Measurements from ENCODE around the gene TMEM8B. TPM values are rescaled to one million over a fixed set of nuclear protein-coding genes. Genes with fewer than 3 reads are reported as not detected.

Gene TMEM8B
- total RNA-seq, 4 donors from 2014 or later, result 11.7 to 23.8 (median 18.6) TPM

DNA sequence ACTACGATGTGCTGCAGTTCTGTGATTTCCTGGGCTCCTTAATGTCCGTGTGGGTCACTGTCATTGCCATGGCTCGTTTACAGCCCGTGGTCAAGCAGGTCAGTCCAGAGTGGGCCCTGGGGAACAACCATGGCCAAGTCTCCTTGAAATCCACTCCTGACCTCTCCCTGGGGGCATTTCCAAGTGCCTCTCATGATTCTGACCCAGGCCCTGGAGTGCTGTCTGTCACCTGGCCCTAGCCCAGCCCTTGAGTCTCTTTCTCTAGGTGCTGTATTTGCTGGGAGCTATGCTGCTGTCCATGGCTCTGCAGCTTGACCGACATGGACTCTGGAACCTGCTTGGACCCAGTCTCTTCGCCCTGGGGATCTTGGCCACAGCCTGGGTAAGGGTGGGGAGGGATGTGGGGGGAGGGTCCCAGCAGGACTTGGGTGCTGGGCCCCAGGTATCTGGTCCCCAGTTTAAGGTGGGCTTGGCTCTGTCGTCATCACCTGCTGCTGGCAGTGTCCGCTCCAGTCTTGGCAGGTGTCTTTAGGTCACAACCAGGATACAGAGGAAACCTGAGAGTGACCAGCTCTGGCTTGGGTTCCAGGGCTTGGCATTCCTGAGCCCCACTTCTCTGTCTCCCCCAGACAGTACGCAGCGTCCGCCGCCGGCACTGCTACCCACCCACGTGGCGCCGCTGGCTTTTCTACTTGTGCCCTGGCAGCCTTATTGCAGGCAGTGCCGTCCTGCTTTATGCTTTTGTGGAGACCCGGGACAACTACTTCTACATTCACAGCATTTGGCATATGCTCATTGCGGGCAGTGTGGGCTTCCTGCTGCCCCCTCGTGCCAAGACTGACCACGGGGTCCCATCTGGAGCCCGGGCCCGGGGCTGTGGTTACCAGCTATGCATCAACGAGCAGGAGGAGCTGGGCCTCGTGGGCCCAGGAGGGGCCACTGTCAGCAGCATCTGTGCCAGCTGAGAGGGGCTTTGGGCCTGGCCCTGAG, 24.1 kb downstream of the TMEM8B start:
- TF ChIP-seq EP300 (IDR thresholded peaks at IDR 0.05) (no peak), POLR2AphosphoS5 (IDR thresholded peaks at IDR 0.05) (no peak), POLR2A (IDR thresholded peaks at IDR 0.05) (no peak)
- TF ChIP-seq, protein P1, sequence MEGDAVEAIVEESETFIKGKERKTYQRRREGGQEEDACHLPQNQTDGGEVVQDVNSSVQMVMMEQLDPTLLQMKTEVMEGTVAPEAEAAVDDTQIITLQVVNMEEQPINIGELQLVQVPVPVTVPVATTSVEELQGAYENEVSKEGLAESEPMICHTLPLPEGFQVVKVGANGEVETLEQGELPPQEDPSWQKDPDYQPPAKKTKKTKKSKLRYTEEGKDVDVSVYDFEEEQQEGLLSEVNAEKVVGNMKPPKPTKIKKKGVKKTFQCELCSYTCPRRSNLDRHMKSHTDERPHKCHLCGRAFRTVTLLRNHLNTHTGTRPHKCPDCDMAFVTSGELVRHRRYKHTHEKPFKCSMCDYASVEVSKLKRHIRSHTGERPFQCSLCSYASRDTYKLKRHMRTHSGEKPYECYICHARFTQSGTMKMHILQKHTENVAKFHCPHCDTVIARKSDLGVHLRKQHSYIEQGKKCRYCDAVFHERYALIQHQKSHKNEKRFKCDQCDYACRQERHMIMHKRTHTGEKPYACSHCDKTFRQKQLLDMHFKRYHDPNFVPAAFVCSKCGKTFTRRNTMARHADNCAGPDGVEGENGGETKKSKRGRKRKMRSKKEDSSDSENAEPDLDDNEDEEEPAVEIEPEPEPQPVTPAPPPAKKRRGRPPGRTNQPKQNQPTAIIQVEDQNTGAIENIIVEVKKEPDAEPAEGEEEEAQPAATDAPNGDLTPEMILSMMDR (IDR thresholded peaks at IDR 0.05), result no peak
- Histone ChIP-seq H3K4me1 (peaks cover 0 to 8% (median 0%) of the 10 kb centered on the region in 3 donors), H3K27me3 (no peaks in the 10 kb centered on the region), H3K4me3 (no peak overlapping the region), H3K9me3 (no peaks in the 10 kb centered on the region), H3K36me3 (peaks cover 0 to 43% of the 10 kb centered on the region in 2 donors), H3K27ac (no peak overlapping the region)
- 60 to 86% methylated on average over 2 to 3 of the region's 25 CpGs for WGBS, 2 donors (ENCODE audit: low coverage in 1 of 2)
- ATAC-seq, result no peak

DNA sequence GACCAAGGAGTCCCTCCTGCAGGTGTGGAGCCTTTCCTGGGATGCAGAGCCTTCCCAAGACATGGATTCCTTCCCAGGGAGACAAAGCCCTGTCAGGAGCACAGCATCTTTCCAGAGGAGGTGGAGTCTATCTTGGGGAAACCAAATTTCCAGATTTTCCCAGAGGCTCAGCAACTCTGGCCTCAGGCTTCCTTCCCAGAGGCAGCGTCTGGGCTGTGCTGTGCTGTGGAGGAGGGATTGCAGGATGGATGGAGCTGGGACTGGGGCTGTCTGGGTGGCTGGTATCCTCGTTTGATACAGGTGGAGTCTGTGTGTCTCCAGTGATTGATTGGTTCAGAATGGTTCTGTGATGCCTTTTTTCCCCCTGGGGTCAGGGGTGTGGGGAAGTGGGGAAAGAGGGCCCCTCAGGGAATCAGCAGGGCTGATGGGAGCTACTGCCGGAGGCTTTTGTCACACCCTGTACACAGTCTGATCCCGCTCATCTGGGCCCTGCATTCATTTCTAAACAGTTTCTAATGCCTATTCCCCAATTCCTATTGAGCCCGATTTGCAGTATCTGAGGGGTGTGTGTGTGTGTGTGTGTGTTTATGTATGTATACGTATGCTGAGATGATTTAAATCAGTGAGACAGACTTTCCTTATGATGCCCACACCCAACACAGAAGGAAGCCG, 25.2 kb downstream of the TMEM8B start:
- Histone ChIP-seq H3K36me3 (peaks cover 0 to 43% of the 10 kb centered on the region in 2 donors), H3K27ac (no peak overlapping the region), H3K9me3 (no peaks in the 10 kb centered on the region), H3K4me1 (peaks cover 0 to 3% (median 0%) of the 10 kb centered on the region in 3 donors), H3K4me3 (no peak overlapping the region), H3K27me3 (no peaks in the 10 kb centered on the region)
- 63 to 87% methylated on average over 5 to 7 of the region's 7 CpGs for WGBS, 2 donors (ENCODE audit: low coverage in 1 of 2)
- TF ChIP-seq POLR2A (IDR thresholded peaks at IDR 0.05), result no peak
- TF ChIP-seq POLR2AphosphoS5 (IDR thresholded peaks at IDR 0.05), result no peak
- TF ChIP-seq, protein P1 (IDR thresholded peaks at IDR 0.05), result no peak
- no peak for TF ChIP-seq EP300 (IDR thresholded peaks at IDR 0.05)
- no peak for ATAC-seq

DNA sequence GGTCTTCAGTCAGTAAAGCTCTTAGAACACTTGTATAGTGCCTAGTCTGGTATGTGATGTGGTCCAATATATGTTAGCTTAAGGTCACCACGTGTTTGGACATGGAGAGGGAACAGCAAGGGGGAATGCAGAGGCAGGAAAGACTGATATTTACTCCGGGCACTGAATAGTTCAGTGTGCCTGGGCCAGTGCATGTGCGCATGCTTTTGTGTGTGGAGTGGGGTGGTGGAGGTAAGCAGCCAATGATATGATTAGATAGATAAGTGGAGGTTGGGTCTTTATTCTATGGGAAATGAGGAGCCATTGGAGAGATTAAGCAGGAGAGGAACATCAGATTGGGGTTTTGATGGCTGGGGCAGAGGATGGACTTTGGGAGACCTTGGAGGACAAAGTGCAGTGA, 27.2 kb downstream of the TMEM8B start:
- H3K9me3 ChIP-seq, result no peaks in the 10 kb centered on the region
- peaks cover 0 to 15% (median 0%) of the 10 kb centered on the region in 3 donors for H3K4me1 ChIP-seq
- H3K27me3 ChIP-seq, result no peaks in the 10 kb centered on the region
- peaks cover 0 to 43% of the 10 kb centered on the region in 2 donors for H3K36me3 ChIP-seq
- no peak overlapping the region for H3K27ac ChIP-seq
- no peak for ATAC-seq
- WGBS, 2 donors (ENCODE audit: low coverage in 1 of 2), result 48 to 65% methylated on average over 2 to 3 of the region's 3 CpGs
- TF ChIP-seq EP300 (IDR thresholded peaks at IDR 0.05), result no peak
- TF ChIP-seq, protein P1 (IDR thresholded peaks at IDR 0.05), result no peak
- no peak for TF ChIP-seq POLR2A (IDR thresholded peaks at IDR 0.05)
- no peak for TF ChIP-seq POLR2AphosphoS5 (IDR thresholded peaks at IDR 0.05)
- H3K4me3 ChIP-seq, result no peak overlapping the region

DNA sequence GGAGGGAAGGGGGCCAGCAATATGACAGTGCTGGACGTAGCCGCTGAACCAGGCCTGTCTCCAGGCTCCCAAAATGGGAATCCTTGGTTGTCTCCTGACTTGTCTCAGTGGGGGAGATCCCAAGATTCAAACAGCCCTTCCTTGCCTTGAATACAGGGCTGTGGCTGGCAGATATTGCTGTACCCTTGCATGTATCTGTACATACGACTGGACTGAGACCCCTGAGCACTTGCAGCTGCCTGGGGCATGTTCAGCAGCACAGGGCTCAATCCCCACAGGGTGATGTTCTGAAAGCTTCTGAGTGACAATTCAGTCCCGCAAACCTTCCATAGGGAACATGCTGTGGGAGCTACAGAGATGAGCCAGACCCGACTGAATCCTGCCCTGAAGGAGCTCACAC, 27.9 kb downstream of the TMEM8B start:
- peaks cover 0 to 15% (median 0%) of the 10 kb centered on the region in 3 donors for H3K4me1 ChIP-seq
- no peak for TF ChIP-seq POLR2AphosphoS5 (IDR thresholded peaks at IDR 0.05)
- TF ChIP-seq, protein P1 (IDR thresholded peaks at IDR 0.05), result no peak
- TF ChIP-seq POLR2A (IDR thresholded peaks at IDR 0.05), result no peak
- TF ChIP-seq EP300 (IDR thresholded peaks at IDR 0.05), result no peak
- no peaks in the 10 kb centered on the region for H3K9me3 ChIP-seq
- no peak overlapping the region for H3K4me3 ChIP-seq
- 81 to 83% methylated on average over 3 to 5 of the region's 5 CpGs for WGBS, 2 donors (ENCODE audit: low coverage in 1 of 2)
- ATAC-seq, result no peak
- peaks cover 0 to 39% of the 10 kb centered on the region in 2 donors for H3K36me3 ChIP-seq
- H3K27me3 ChIP-seq, result no peaks in the 10 kb centered on the region
- H3K27ac ChIP-seq, result no peak overlapping the region

Data from gastroesophageal sphincter (tissue), 4 donors.